ENCODE data around the gene ILF3. TPM values are rescaled to one million over a fixed set of nuclear protein-coding genes. Genes with fewer than 3 reads are reported as not detected.

ILF3 gene
- total RNA-seq, 1 experiment from 2014 or later = 430 TPM

- Histone ChIP-seq H4K20me1 (ENCODE audit: insufficient read depth) (no peaks in the 10 kb centered on the region), H3K4me1 (ENCODE audit: control insufficient read depth in 1 of 2, insufficient read depth in 2 of 2, low read length in 2 of 2) (peaks cover 5 to 13% of the 10 kb centered on the region in 2 experiments; a peak in 3 of 4 replicates), H3K27me3 (ENCODE audit: insufficient read depth, low read length) (no peaks in the 10 kb centered on the region), H3K36me3 (ENCODE audit: control insufficient read depth in 1 of 2, insufficient read depth in 2 of 2, low read length in 2 of 2) (peaks cover 0 to 11% of the 10 kb centered on the region in 2 experiments; a peak in 2 of 4 replicates), H3K4me2 (ENCODE audit: low read length) (no peak overlapping the region), H3K27ac (ENCODE audit: low read depth, low read length) (peak overlapping the region; percentile 25; the same call in 1 of the 2 replicates), H3K9me3 (ENCODE audit: control insufficient read depth in 1 of 2, insufficient read depth in 1 of 2, low read depth in 1 of 2, low read length in 2 of 2) (no peaks in the 10 kb centered on the region), H3K9me2 (ENCODE audit: insufficient read depth) (no peaks in the 10 kb centered on the region), H2AFZ (ENCODE audit: low read depth, low read length, poor library complexity, severe bottlenecking) (no peak overlapping the region), H3K9ac (ENCODE audit: low read length) (no peak overlapping the region), H3K4me3 (replicated peaks in 1 of 2; ENCODE audit: low read depth in 1 of 2, low read length in 2 of 2) (no peak overlapping the region), H3K79me2 (ENCODE audit: insufficient read depth, low read length) (no peaks in the 10 kb centered on the region)
- intact Hi-C loops (cut with micrococcal nuclease) = loop anchor here (1.0 kb wide), 1 partner anchor 63 kb away; no protein-coding TSS in a partner anchor
- DNase-seq (ENCODE audit: low read depth, low spot score) = peak; percentile 35
- TF ChIP-seq POLR2AphosphoS5 (IDR thresholded peaks at IDR 0.05; ENCODE audit: low read depth, low read length) (peak; percentile 52; the same call in 1 of the 2 replicates), POLR2A (IDR thresholded peaks at IDR 0.05; ENCODE audit: borderline replicate concordance, extremely low read depth, insufficient read depth, insufficient read length) (no peak), CBX3 (IDR thresholded peaks at IDR 0.05; ENCODE audit: low read depth) (no peak), REST (IDR thresholded peaks at IDR 0.05; ENCODE audit: low read depth) (no peak), ZFX (IDR thresholded peaks at IDR 0.05) (no peak), ELF1 (IDR thresholded peaks at IDR 0.05; ENCODE audit: borderline replicate concordance, low read depth) (no peak), EZH2phosphoT487 (IDR thresholded peaks at IDR 0.05; ENCODE audit: borderline replicate concordance) (no peak), ZBTB33 (IDR thresholded peaks at IDR 0.05; ENCODE audit: extremely low read depth, insufficient replicate concordance, low read length) (no peak), CEBPB (IDR thresholded peaks at IDR 0.05; ENCODE audit: low read depth) (no peak), RAD21 (IDR thresholded peaks at IDR 0.05; ENCODE audit: low read depth) (peak; percentile 96), ATF3 (IDR thresholded peaks at IDR 0.05) (no peak), JUND (IDR thresholded peaks at IDR 0.05) (no peak), ZNF274 (IDR thresholded peaks at IDR 0.05; ENCODE audit: low read depth, low read length) (no peak), MAX (IDR thresholded peaks at IDR 0.05) (no peak), CTCF (IDR thresholded peaks at IDR 0.05 in 2 of 3, conservative IDR thresholded peaks at IDR 0.05 in 1 of 3; ENCODE audit: borderline replicate concordance in 1 of 3, insufficient read depth in 1 of 3, low read depth in 2 of 3, low read length in 2 of 3) (peak; percentile 83 to 97 (median 85))
- CTCF ChIA-PET = interaction anchor here (0.5 to 5.7 kb wide), 13 partner anchors 19 to 241 kb away, joined by 3 to 114 read pairs (median 3); partner anchors contain the start of genes CDC37 and SLC44A2
- RAD21 ChIA-PET (ENCODE audit: low non-redundant PET in 1 of 2, low total read pairs in 2 of 2, uncharacterized antibody in 2 of 2, unreplicated experiment in 2 of 2) = interaction anchor here (0.6 to 4.0 kb wide), 9 partner anchors 15 to 63 kb away, joined by 3 to 31 read pairs (median 4); no protein-coding TSS in a partner anchor
- ATAC-seq = peak; percentile 95
- POLR2A ChIA-PET = interaction anchor here (1.0 to 1.7 kb wide), 3 partner anchors 58 to 64 kb away, joined by 4 to 5 read pairs (median 4); no protein-coding TSS in a partner anchor
- no TSS peak for BruUV-seq (replicated peaks)
Observed at GRCh38 chr19:10644260-10645007, 9.7 kb upstream of the ILF3 start.
